Duodenal mucosa (tissue), 2 donors: ENCODE measurements around the gene SYNPO.

Source experiments
- H3K27ac ChIP-seq: one replicate; pipeline ENCODE4 v1.7.0; 2013; ENCODE audit warnings: low read depth, low read length
- H3K27me3 ChIP-seq, 2 donors: one replicate each; pipeline ENCODE4 v1.7.0; 2013; ENCODE audit warnings: low read length in 2 of 2, control low read depth in 1 of 2; ENCODE audit not compliant: insufficient read depth in 2 of 2, control insufficient read depth in 1 of 2
- H3K36me3 ChIP-seq, 2 donors: one replicate each; pipeline ENCODE4 v1.7.0; 2013; ENCODE audit warnings: low read length in 2 of 2, control low read depth in 1 of 2; ENCODE audit not compliant: insufficient read depth in 2 of 2, control insufficient read depth in 1 of 2
- H3K4me1 ChIP-seq, 2 donors: one replicate each; pipeline ENCODE4 v1.7.0; 2013; ENCODE audit warnings: low read length in 2 of 2, control low read depth in 1 of 2; ENCODE audit not compliant: insufficient read depth in 2 of 2, control insufficient read depth in 1 of 2
- H3K4me3 ChIP-seq, 2 donors: one replicate each; pipeline ENCODE4 v1.7.0; 2013; ENCODE audit warnings: low read length in 2 of 2, low read depth in 1 of 2
- H3K9ac ChIP-seq, 2 donors: one replicate each; pipeline ENCODE4 v1.7.0; 2013; ENCODE audit warnings: low read length in 2 of 2, low read depth in 1 of 2
- H3K9me3 ChIP-seq, 2 donors: one replicate each; pipeline ENCODE4 v1.7.0; 2013; ENCODE audit warnings: low read length in 2 of 2, control low read depth in 1 of 2; ENCODE audit not compliant: control insufficient read depth in 1 of 2

Gene SYNPO, protein sequence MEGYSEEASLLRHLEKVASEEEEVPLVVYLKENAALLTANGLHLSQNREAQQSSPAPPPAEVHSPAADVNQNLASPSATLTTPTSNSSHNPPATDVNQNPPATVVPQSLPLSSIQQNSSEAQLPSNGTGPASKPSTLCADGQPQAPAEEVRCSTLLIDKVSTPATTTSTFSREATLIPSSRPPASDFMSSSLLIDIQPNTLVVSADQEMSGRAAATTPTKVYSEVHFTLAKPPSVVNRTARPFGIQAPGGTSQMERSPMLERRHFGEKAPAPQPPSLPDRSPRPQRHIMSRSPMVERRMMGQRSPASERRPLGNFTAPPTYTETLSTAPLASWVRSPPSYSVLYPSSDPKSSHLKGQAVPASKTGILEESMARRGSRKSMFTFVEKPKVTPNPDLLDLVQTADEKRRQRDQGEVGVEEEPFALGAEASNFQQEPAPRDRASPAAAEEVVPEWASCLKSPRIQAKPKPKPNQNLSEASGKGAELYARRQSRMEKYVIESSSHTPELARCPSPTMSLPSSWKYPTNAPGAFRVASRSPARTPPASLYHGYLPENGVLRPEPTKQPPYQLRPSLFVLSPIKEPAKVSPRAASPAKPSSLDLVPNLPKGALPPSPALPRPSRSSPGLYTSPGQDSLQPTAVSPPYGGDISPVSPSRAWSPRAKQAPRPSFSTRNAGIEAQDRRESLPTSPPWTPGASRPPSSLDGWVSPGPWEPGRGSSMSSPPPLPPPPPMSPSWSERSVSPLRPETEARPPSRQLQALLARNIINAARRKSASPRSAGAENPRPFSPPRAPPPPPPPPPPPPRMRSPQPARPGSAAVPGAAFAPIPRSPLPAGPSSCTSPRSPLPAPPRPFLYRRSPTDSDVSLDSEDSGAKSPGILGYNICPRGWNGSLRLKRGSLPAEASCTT

GRCh38 chr5:150640311-150641005 is at the start of gene SYNPO:
SYNPO (plus strand) TSS chr5:150640660; CDS start chr5:150648276, 7,616 bp downstream.
- Histone ChIP-seq H3K9me3 (no peaks in the 10 kb centered on the region), H3K27ac (peak within 1 kb of the TSS; percentile 73), H3K27me3 (no peaks in the 10 kb centered on the region), H3K9ac (peak within 1 kb of the TSS; percentile 24 to 28), H3K36me3 (peaks cover 0 to 3% of the 10 kb centered on the region in 2 donors), H3K4me3 (peak within 1 kb of the TSS; percentile 34 to 49), H3K4me1 (peaks cover 66 to 76% of the 10 kb centered on the region in 2 donors)

DNA sequence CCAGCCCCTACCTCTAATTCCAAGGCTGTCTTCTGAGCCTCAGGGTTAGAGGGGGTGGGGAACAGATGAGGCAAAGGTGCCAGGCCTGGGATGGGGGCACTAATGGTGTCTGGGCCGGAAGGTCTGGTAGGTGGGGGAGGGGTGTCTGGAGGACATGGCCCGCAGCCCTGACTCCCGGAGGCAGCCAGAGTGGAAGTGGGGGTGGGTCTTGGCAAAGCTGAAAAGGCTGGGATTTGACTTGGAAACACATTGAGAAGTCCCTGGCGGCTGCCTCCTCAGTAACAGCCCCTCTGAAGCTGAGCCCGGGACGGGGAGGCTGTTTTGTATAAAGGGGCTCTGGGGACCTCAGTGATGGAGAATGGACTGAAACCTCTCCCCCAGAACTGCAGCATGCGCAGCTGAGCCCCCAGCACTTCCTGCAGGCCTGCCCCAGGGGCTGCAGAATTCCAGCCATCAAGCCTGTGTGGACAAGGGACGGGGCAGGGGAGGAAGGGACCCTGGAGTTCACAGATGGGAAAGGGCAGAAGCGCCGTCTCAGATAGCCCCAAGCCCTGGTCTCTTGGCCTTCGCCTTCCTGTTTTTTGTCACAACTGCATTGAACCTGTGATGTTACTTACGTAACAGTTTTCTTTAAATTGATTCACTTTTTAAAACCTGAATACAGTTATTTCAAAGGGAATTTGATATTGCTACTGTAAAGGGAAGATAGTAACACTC is 49.3 kb upstream of the SYNPO start:
- Histone ChIP-seq H3K27ac (no peak overlapping the region), H3K4me1 (peaks cover 59 to 66% of the 10 kb centered on the region in 2 donors), H3K9ac (peak overlapping the region; percentile 16 to 49), H3K4me3 (no peak overlapping the region), H3K27me3 (no peaks in the 10 kb centered on the region), H3K9me3 (no peaks in the 10 kb centered on the region), H3K36me3 (no peaks in the 10 kb centered on the region)

DNA sequence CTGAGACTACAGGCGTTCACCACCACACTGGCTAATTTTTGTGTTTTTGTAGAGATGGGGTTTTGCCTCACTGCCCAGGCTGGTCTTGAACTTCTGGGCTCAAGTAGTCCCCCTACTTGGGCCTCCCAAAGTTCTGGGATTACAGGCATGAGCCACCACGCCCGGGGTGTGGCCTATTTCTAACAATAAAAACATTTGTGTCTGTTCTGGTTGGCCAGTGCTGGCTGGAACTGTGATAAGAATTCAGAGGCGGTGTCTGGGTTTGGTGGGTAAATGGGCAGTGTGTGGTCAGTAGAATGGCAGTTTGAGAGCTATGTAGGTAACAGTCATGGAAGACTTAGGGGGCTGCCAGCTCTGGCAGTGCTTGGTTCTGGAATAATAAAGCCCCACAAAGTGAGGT is 46.9 kb upstream of the SYNPO start:
- Histone ChIP-seq H3K9ac (no peak overlapping the region), H3K4me3 (no peak overlapping the region), H3K27ac (no peak overlapping the region), H3K27me3 (no peaks in the 10 kb centered on the region), H3K9me3 (no peaks in the 10 kb centered on the region), H3K36me3 (peaks cover 0 to 4% of the 10 kb centered on the region in 2 donors), H3K4me1 (peaks cover 54 to 55% of the 10 kb centered on the region in 2 donors)

GRCh38 chr5:150593996-150594395 is 46.5 kb upstream of the SYNPO start:
- Histone ChIP-seq H3K36me3 (peaks cover 0 to 4% of the 10 kb centered on the region in 2 donors), H3K9ac (no peak overlapping the region), H3K27me3 (no peaks in the 10 kb centered on the region), H3K9me3 (no peaks in the 10 kb centered on the region), H3K4me3 (no peak overlapping the region), H3K27ac (no peak overlapping the region), H3K4me1 (peaks cover 54 to 56% of the 10 kb centered on the region in 2 donors)

- Histone ChIP-seq H3K9ac (no peak overlapping the region), H3K27ac (no peak overlapping the region), H3K27me3 (no peaks in the 10 kb centered on the region), H3K4me3 (no peak overlapping the region), H3K4me1 (peaks cover 53 to 56% of the 10 kb centered on the region in 2 donors), H3K36me3 (peaks cover 0 to 4% of the 10 kb centered on the region in 2 donors), H3K9me3 (no peaks in the 10 kb centered on the region)
Measured at GRCh38 chr5:150595466-150596031, 44.9 kb upstream of the SYNPO start.

DNA sequence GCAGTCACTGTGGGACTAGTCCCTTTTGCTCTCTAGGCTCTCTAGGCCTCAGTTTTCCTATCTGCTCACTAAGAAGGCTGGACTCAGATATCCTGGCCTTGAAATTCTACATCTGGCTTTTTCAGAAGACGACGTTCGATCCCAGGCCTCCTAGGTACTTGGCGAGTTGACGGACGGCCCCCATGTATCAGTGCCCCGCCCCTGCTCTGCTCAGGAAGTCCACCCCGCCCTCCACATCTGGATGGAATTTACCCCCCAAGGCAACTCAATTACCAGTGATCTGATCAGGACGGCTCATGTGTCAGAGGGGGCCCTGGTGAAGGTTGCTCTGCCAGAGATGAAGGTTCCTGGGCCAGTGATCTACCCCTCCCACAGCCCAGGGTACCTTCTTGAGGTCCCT is 44.1 kb upstream of the SYNPO start:
- Histone ChIP-seq H3K4me1 (peaks cover 45 to 49% of the 10 kb centered on the region in 2 donors), H3K4me3 (no peak overlapping the region), H3K36me3 (peaks cover 0 to 4% of the 10 kb centered on the region in 2 donors), H3K9ac (no peak overlapping the region), H3K27ac (no peak overlapping the region), H3K9me3 (no peaks in the 10 kb centered on the region), H3K27me3 (no peaks in the 10 kb centered on the region)

DNA sequence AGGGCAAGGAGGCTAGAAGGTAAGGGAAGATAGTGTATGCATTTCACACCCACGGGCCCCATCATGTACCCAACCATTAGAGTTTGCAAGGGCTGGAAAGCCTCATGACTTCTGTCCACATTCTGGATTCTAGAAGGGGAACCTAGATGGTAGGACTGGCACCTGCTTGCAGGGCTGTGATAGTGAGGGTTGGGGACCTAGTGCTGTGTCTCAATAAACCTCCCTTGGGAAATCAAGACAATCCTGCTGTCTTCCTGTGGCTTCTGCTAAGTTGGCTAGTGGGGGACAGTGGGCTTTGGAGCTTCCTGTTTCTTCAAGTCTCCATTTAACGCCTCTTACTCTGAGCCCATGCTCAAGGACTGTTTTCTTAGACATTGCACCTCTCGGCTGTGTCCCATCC is 43.6 kb upstream of the SYNPO start:
- H3K36me3 ChIP-seq: peaks cover 0 to 4% of the 10 kb centered on the region in 2 donors
- no peak overlapping the region for H3K27ac ChIP-seq
- no peaks in the 10 kb centered on the region for H3K9me3 ChIP-seq
- peaks cover 42 to 43% of the 10 kb centered on the region in 2 donors for H3K4me1 ChIP-seq
- no peaks in the 10 kb centered on the region for H3K27me3 ChIP-seq
- H3K9ac ChIP-seq: no peak overlapping the region
- H3K4me3 ChIP-seq: no peak overlapping the region

DNA sequence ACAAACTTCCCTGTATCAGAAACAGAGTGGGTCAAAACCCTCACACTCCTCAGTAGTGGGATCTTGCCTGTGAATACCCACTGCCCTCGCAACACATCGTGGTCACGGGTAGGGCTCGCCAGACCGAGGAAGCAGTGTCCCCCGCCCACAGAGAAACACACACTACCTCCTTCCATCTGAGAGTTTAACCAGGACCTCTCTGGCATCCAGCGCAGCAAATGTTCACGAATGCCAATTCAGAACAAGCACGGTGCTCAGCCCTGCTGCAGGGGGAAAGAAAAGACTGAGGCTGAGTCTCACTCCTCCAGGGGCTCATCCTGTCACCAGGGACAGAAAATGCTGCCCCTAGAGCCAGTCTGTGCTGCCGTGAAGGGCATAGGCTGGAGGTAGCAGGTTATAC is 42.5 kb upstream of the SYNPO start:
- H3K36me3 ChIP-seq: peaks cover 0 to 4% of the 10 kb centered on the region in 2 donors
- H3K27me3 ChIP-seq: no peaks in the 10 kb centered on the region
- no peak overlapping the region for H3K4me3 ChIP-seq
- H3K9ac ChIP-seq: no peak overlapping the region
- no peak overlapping the region for H3K27ac ChIP-seq
- H3K9me3 ChIP-seq: no peaks in the 10 kb centered on the region
- H3K4me1 ChIP-seq: peaks cover 31 to 41% of the 10 kb centered on the region in 2 donors

- no peaks in the 10 kb centered on the region for H3K9me3 ChIP-seq
- H3K27ac ChIP-seq: no peak overlapping the region
- H3K4me1 ChIP-seq: peaks cover 23 to 33% of the 10 kb centered on the region in 2 donors
- no peak overlapping the region for H3K9ac ChIP-seq
- H3K36me3 ChIP-seq: peaks cover 0 to 4% of the 10 kb centered on the region in 2 donors
- H3K27me3 ChIP-seq: no peaks in the 10 kb centered on the region
- H3K4me3 ChIP-seq: no peak overlapping the region
Measured at GRCh38 chr5:150598821-150599273, 41.6 kb upstream of the SYNPO start.
